Peyer's patch (tissue), 4 donors: ENCODE results near the gene P2RX2.

ENCODE experiments used
- CTCF ChIP-seq, 6 experiments: fragments of 450-650 bp in 4 of 6; fragments of 200-600 bp in 2 of 6; sonication (generic) in 1 of 6; IDR thresholded peaks; one replicate each; pipeline ENCODE4 v1.5.1; 2017 to 2019; ENCODE audit warnings: antibody characterized with exemption in 6 of 6, mild to moderate bottlenecking in 3 of 6, moderate library complexity in 1 of 6
- POLR2A ChIP-seq, 2 donors: fragments of 450-650 bp; IDR thresholded peaks; one replicate each; pipeline ENCODE4 v1.5.1; 2017; ENCODE audit warnings: antibody characterized with exemption in 2 of 2, mild to moderate bottlenecking in 2 of 2, moderate library complexity in 2 of 2

DNA sequence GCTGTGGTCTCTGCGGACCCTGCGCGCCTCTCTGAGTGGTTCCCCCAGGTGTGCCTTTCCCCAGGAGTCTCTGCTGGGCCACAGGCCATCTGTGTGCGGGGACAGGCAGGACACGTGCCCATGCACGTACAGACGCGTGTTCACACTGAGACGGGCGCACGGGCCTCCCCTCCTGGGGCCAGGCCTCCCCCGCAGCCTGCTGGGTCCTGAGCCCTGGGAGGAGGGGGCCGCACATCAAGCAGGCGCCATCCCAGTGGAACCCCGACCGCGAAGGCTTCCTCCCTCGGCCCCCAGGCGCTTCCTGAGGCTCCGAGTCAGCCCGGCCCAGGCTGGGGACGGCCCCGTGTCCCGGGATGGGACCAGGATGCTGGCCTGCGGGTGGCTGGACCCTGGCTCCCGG, 47.9 kb upstream of the P2RX2 start:
- TF ChIP-seq CTCF (IDR thresholded peaks at IDR 0.05) (no peak), POLR2A (IDR thresholded peaks at IDR 0.05) (no peak)
